GM23338 (cell line): ENCODE results near the gene RNF225. TPM values are rescaled to one million over a fixed set of nuclear protein-coding genes. Genes with fewer than 3 reads are reported as not detected.
A peak's percentile ranks its signal among the peaks of the same experiment; 100 is the strongest.

Source experiments
- ATAC-seq: fragments of 200-7000 bp; cut with Tn5 transposase; 3 replicates; pipeline ENCODE4 v1.9.1; 2020
- DNase-seq: peaks from one replicate; pipeline ENCODE4 v3.0.0-alpha.2; 2015; ENCODE audit warnings: low spot score
- H2AFZ ChIP-seq: fragments of 200-600 bp; sonication (generic); 2 replicates; pipeline ENCODE4 v1.8.0; 2016; ENCODE audit warnings: antibody characterized with exemption, mild to moderate bottlenecking, moderate library complexity
- H3F3A ChIP-seq: fragments of 200-600 bp; sonication (generic); replicated peaks from 2 replicates; pipeline ENCODE4 v1.8.0; 2017; ENCODE audit warnings: antibody characterized with exemption, mixed run types, low read depth
- H3K27ac ChIP-seq: fragments of 200-600 bp; sonication (generic); 2 replicates; pipeline ENCODE4 v1.6.1; 2016; ENCODE audit warnings: low read depth
- H3K27me3 ChIP-seq: fragments of 200-600 bp; sonication (generic); 2 replicates; pipeline ENCODE4 v1.8.0; 2016; ENCODE audit warnings: mild to moderate bottlenecking, mixed run types, moderate library complexity; ENCODE audit not compliant: insufficient read depth
- H3K36me3 ChIP-seq: fragments of 200-600 bp; sonication (generic); 2 replicates; pipeline ENCODE4 v1.8.0; 2016; ENCODE audit warnings: mild to moderate bottlenecking; ENCODE audit not compliant: insufficient read depth
- H3K4me1 ChIP-seq: fragments of 200-600 bp; sonication (generic); 2 replicates; pipeline ENCODE4 v1.8.0; 2016; ENCODE audit warnings: mild to moderate bottlenecking, moderate library complexity; ENCODE audit not compliant: insufficient read depth
- H3K4me2 ChIP-seq: fragments of 200-600 bp; sonication (generic); 2 replicates; pipeline ENCODE4 v1.7.1; 2017; ENCODE audit warnings: mixed run types
- H3K4me3 ChIP-seq: fragments of 200-600 bp; sonication (generic); 2 replicates; pipeline ENCODE4 v1.6.1; 2016; ENCODE audit warnings: mixed run types
- H3K79me2 ChIP-seq: fragments of 200-600 bp; sonication (generic); replicated peaks from 2 replicates; pipeline ENCODE4 v1.8.0; 2017; ENCODE audit warnings: mild to moderate bottlenecking; ENCODE audit not compliant: insufficient read depth
- H3K9me2 ChIP-seq: fragments of 200-600 bp; sonication (generic); 2 replicates; pipeline ENCODE4 v1.8.0; 2017; ENCODE audit not compliant: insufficient read depth
- H4K20me1 ChIP-seq: fragments of 200-600 bp; sonication (generic); replicated peaks from 2 replicates; pipeline ENCODE4 v1.8.0; 2017; ENCODE audit warnings: mild to moderate bottlenecking; ENCODE audit not compliant: insufficient read depth
- H3K27ac Mint-ChIP-seq: 2 replicates; pipeline ENCODE4 v1.8.0; 2020; ENCODE audit warnings: inconsistent platforms, mild to moderate bottlenecking, moderate library complexity, mixed read lengths
- H3K27me3 Mint-ChIP-seq: 3 replicates; pipeline ENCODE4 v1.8.0; 2022; ENCODE audit warnings: low read depth, mild to moderate bottlenecking, moderate library complexity, mixed read lengths, inconsistent platforms; ENCODE audit not compliant: insufficient read depth, poor library complexity
- H3K36me3 Mint-ChIP-seq: 3 replicates; pipeline ENCODE4 v1.8.0; 2021; ENCODE audit warnings: low read depth, mild to moderate bottlenecking, inconsistent platforms, moderate library complexity, mixed read lengths
- H3K4me1 Mint-ChIP-seq: 3 replicates; pipeline ENCODE4 v1.8.0; 2020; ENCODE audit warnings: mild to moderate bottlenecking, inconsistent platforms, mixed read lengths
- H3K4me3 Mint-ChIP-seq: 3 replicates; pipeline ENCODE4 v1.8.0; 2021; ENCODE audit warnings: moderate library complexity, mild to moderate bottlenecking, inconsistent platforms, mixed read lengths
- H3K9me3 Mint-ChIP-seq: 3 replicates; pipeline ENCODE4 v1.8.0; 2020; ENCODE audit warnings: moderate library complexity, mild to moderate bottlenecking, inconsistent platforms, mixed read lengths
- CREB1 ChIP-seq: fragments of 250-450 bp; sonication (Bioruptor Pico); IDR thresholded peaks from 2 replicates; pipeline ENCODE4 v1.5.0; 2020; ENCODE audit warnings: low read depth, mild to moderate bottlenecking, moderate library complexity
- EZH2phosphoT487 ChIP-seq: fragments of 200-600 bp; sonication (generic); IDR thresholded peaks from one replicate; pipeline ENCODE4 v1.8.1; 2018; ENCODE audit warnings: antibody characterized with exemption; ENCODE audit not compliant: unreplicated experiment
- JUNB ChIP-seq: IDR thresholded peaks from one replicate; pipeline ENCODE4 v1.6.1; 2016; ENCODE audit warnings: antibody characterized with exemption; ENCODE audit not compliant: unreplicated experiment
- ZNF114 ChIP-seq: fragments of 250-450 bp; sonication (Bioruptor Pico); IDR thresholded peaks from 2 replicates; pipeline ENCODE4 v1.5.0; 2020; ENCODE audit warnings: mild to moderate bottlenecking, moderate library complexity
- ZNF331 ChIP-seq: fragments of 250-450 bp; sonication (Bioruptor Pico); IDR thresholded peaks from 2 replicates; pipeline ENCODE4 v1.5.0; 2020; ENCODE audit warnings: low read depth, mild to moderate bottlenecking, moderate library complexity
- polyA plus RNA-seq: library from polyadenylated mRNA; unstranded; fragments of >200 nt; fragmentation: Nextera tagmentation; extraction: Ambion mirVana; gene quantifications from 2 replicates; pipeline ENCODE4 v1.2.1, GENCODE V29; 2016
- total RNA-seq: library from RNA; depleted of rRNA; stranded (reverse); fragments of >200 nt; shearing (Covaris generic); gene quantifications from 2 replicates; pipeline ENCODE4 v1.2.3, GENCODE V29; 2014
- TF ChIP-seq, protein P1 (sequence below): IDR thresholded peaks from one replicate; pipeline ENCODE4 v1.6.1; 2018; ENCODE audit warnings: antibody characterized with exemption; ENCODE audit not compliant: unreplicated experiment

RNF225 gene
- total and polyA plus RNA-seq, 2 experiments from 2014 or later, result 0.87 TPM; not detected in 1

DNA sequence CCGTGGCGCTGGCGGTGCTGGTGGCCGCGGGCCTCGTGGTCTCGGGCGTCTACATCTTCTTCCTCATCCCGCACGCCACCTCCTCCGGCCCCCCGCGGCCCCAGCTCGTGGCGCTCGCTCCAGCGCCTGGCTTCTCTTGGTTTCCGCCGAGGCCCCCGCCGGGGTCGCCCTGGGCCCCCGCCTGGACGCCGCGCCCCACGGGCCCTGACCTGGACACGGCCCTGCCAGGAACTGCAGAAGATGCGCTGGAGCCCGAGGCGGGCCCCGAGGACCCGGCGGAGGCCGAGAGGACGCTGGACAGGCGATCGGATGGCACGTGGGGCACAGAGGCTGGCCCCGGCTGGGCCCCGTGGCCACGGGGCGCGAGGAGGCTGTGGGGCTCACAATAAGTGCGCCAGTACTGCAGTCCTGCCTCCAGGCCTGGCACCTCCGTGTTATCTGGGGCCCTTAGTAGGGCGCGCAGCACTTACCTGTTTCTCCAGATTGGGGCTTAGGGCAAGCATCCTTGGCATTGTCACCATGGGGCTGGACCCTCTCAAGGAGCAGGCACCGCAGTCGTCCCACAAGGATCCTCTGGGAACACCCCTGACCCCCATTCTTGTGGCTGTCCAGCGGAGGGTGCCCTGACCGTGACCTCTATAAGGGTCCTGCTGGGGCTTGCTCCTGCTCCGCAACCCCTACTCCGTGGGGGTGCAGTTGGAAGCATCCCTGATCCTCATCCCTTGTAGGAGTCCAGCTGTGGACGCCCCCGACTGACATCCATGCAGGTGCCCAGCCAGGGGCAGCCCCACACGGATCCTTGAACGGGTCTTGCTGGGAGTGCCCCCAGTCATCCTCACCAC, 1.5 kb downstream of the RNF225 start (continued):
- TF ChIP-seq, protein P1, sequence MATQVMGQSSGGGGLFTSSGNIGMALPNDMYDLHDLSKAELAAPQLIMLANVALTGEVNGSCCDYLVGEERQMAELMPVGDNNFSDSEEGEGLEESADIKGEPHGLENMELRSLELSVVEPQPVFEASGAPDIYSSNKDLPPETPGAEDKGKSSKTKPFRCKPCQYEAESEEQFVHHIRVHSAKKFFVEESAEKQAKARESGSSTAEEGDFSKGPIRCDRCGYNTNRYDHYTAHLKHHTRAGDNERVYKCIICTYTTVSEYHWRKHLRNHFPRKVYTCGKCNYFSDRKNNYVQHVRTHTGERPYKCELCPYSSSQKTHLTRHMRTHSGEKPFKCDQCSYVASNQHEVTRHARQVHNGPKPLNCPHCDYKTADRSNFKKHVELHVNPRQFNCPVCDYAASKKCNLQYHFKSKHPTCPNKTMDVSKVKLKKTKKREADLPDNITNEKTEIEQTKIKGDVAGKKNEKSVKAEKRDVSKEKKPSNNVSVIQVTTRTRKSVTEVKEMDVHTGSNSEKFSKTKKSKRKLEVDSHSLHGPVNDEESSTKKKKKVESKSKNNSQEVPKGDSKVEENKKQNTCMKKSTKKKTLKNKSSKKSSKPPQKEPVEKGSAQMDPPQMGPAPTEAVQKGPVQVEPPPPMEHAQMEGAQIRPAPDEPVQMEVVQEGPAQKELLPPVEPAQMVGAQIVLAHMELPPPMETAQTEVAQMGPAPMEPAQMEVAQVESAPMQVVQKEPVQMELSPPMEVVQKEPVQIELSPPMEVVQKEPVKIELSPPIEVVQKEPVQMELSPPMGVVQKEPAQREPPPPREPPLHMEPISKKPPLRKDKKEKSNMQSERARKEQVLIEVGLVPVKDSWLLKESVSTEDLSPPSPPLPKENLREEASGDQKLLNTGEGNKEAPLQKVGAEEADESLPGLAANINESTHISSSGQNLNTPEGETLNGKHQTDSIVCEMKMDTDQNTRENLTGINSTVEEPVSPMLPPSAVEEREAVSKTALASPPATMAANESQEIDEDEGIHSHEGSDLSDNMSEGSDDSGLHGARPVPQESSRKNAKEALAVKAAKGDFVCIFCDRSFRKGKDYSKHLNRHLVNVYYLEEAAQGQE, result no peak
- no peak for TF ChIP-seq CREB1 (CRISPR knock-in tag)
- no peak for TF ChIP-seq EZH2phosphoT487
- TF ChIP-seq JUNB, result no peak

DNA sequence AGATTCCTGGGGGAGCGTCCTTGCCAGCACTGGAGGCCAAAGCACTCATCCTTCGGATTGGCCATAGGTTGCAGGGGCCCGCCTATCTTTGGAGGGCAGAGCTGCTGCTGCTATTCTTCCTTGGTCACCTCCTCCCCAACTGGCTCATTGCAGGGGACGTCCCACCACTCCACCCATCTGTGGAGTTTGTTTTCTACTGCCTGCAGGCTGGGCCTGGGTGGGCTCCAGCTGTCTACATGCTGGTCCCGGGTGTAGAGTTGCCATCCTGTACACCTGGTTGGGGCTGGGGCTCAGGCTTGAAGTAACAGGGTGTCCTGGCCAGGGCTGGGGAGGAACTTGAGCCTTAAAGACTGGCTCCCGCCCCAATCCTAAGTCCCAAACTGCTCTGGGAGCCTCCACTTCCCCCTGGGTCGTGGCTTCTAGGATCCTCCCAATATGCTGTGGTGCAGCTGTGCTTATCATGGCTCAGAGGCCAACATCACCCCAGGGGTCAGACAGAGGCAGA, 2.1 kb downstream of the RNF225 start:
- H3K27ac ChIP-seq, result no peak overlapping the region
- DNase-seq (no peak), ATAC-seq (no peak)
- peaks cover 41% of the 10 kb centered on the region for H3F3A ChIP-seq
- peaks cover 14% of the 10 kb centered on the region for H3K4me1 Mint-ChIP-seq
- peaks cover 13% of the 10 kb centered on the region; the same call in 1 of the 2 replicates for H3K36me3 ChIP-seq
- no peak for TF ChIP-seq ZNF114
- TF ChIP-seq, protein P1, result no peak
- no peak for TF ChIP-seq ZNF331
- H3K4me1 ChIP-seq, result peaks cover 5% of the 10 kb centered on the region; the same call in 1 of the 2 replicates
- H3K27ac Mint-ChIP-seq, result no peak overlapping the region
- no peaks in the 10 kb centered on the region; the same call in 2 of the 3 replicates for H3K9me3 Mint-ChIP-seq
- peaks cover 40% of the 10 kb centered on the region for H3K27me3 Mint-ChIP-seq
- peaks cover 26% of the 10 kb centered on the region for H3K36me3 Mint-ChIP-seq
- peak overlapping the region; percentile 57; the same call in 2 of the 3 replicates for H3K4me3 Mint-ChIP-seq
- H2AFZ ChIP-seq, result no peak overlapping the region
- no peaks in the 10 kb centered on the region for H3K79me2 ChIP-seq
- no peak overlapping the region for H3K4me3 ChIP-seq
- no peaks in the 10 kb centered on the region for H3K9me2 ChIP-seq
- peak overlapping the region; percentile 77; the same call in 1 of the 2 replicates for H3K4me2 ChIP-seq
- peaks cover 21% of the 10 kb centered on the region for H3K27me3 ChIP-seq
- peaks cover 8% of the 10 kb centered on the region for H4K20me1 ChIP-seq
